Measurements from ENCODE around the gene DPP9.

The DPP9 gene

GRCh38 chr19:4647676-4648644 lies 75.7 kb downstream of the DPP9 start:
- TF ChIP-seq CTCF (IDR thresholded peaks at IDR 0.05; ENCODE audit: control insufficient read depth, insufficient read depth, low read depth, low read length, missing control alignments) = no peak
- DNase-seq (ENCODE audit: low read depth) = no peak
- no peak overlapping the region for H3K4me3 ChIP-seq (ENCODE audit: control insufficient read depth, low read depth, low read length)

GRCh38 chr19:4645718-4646117 lies 77.9 kb downstream of the DPP9 start:
- no peak for TF ChIP-seq CTCF (IDR thresholded peaks at IDR 0.05; ENCODE audit: control insufficient read depth, insufficient read depth, low read depth, low read length, missing control alignments)
- DNase-seq (ENCODE audit: low read depth) = no peak
- H3K4me3 ChIP-seq (ENCODE audit: control insufficient read depth, low read depth, low read length) = no peak overlapping the region

GRCh38 chr19:4642625-4643024 lies 81.0 kb downstream of the DPP9 start:
- DNase-seq (ENCODE audit: low read depth) = no peak
- H3K4me3 ChIP-seq (ENCODE audit: control insufficient read depth, low read depth, low read length) = no peak overlapping the region
- TF ChIP-seq CTCF (IDR thresholded peaks at IDR 0.05; ENCODE audit: control insufficient read depth, insufficient read depth, low read depth, low read length, missing control alignments) = no peak

GRCh38 chr19:4641132-4641531 lies 82.5 kb downstream of the DPP9 start:
- TF ChIP-seq CTCF (IDR thresholded peaks at IDR 0.05; ENCODE audit: control insufficient read depth, insufficient read depth, low read depth, low read length, missing control alignments) = no peak
- no peak overlapping the region for H3K4me3 ChIP-seq (ENCODE audit: control insufficient read depth, low read depth, low read length)
- no peak for DNase-seq (ENCODE audit: low read depth)

GRCh38 chr19:4640247-4641000 lies 83.2 kb downstream of the DPP9 start:
- no peak for TF ChIP-seq CTCF (IDR thresholded peaks at IDR 0.05; ENCODE audit: control insufficient read depth, insufficient read depth, low read depth, low read length, missing control alignments)
- no peak for DNase-seq (ENCODE audit: low read depth)
- H3K4me3 ChIP-seq (ENCODE audit: control insufficient read depth, low read depth, low read length) = peak overlapping the region; percentile 68

- DNase-seq (ENCODE audit: low read depth) = no peak
- TF ChIP-seq CTCF (IDR thresholded peaks at IDR 0.05; ENCODE audit: control insufficient read depth, insufficient read depth, low read depth, low read length, missing control alignments) = no peak
- peak overlapping the region; percentile 68 for H3K4me3 ChIP-seq (ENCODE audit: control insufficient read depth, low read depth, low read length)
Observed at GRCh38 chr19:4639531-4640246, 84.0 kb downstream of the DPP9 start.

All from AG09309 (cell line).